HG02759 (cell line): Measurements from ENCODE around the gene RAB11A.

ENCODE experiments used
- ATAC-seq: cut with Tn5 transposase; IDR thresholded peaks from one replicate; pipeline ENCODE4 v1.9.1; 2021; ENCODE audit warnings: mild to moderate bottlenecking, moderate library complexity; ENCODE audit not compliant: unreplicated experiment

The RAB11A gene

DNA sequence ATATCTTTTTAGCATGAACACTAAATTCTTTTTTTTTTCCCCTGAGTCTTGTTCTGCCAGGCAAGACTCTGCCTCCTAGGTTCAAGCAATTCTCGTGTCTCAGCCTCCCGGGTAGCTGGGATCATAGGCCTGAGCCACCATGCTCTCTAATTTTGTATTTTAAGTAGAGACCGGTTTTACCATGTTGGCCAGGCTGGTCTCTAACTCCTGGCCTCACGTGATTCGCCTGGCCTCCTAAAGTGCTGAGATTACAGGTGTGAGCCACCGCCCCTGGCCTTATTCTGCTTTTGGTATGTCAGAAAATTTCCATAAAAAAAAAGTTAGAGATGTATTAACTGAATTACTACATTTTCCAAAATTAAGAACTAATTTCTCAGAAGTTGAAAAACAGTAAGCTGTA is 14.3 kb downstream of the RAB11A start:
- no peak for ATAC-seq

DNA sequence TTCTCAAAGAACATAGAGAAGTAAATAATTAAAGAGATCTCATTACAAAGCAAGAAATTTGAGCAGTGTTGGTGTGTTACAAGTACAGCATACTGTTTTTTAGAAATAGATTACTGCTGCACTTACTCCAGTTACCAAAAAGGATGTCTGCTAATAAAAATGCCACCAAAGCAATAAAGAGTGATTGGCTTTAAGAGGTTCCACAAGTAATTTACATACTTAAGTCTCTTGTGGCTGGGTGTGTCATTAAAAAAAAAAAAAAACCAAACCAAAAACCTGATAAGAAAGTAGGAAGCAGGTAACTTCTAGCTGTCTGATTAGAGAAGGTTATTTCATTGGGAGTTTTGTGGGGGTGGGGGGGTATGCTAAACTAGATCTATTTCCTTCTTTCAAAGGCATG is 15.2 kb downstream of the RAB11A start:
- ATAC-seq, result no peak

DNA sequence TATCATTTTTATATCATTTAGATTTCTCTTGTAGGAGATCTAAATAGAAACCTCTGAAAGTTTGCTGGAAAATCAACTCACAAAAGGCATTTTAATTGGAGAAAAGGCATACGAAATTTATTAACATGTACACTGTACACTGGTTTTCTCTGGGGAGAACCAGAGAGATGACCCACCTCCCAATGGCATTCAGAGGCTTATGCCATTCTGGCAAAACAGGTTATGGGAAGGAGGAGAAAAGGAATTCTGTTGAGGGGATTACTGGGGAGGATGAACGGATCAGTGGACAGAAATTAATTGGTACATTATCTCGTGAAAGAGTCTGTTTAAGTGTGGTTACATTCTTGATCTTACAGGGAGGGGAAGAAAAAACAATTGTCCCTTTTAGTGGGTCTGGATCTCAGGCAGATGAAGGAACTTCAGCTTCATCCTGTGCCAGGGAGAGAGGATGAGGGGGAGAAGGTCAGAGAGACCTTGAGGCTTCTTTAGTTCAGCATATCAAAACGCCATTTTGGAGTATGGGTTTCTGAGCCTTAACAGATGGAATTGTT is 16.5 kb downstream of the RAB11A start:
- ATAC-seq, result no peak

DNA sequence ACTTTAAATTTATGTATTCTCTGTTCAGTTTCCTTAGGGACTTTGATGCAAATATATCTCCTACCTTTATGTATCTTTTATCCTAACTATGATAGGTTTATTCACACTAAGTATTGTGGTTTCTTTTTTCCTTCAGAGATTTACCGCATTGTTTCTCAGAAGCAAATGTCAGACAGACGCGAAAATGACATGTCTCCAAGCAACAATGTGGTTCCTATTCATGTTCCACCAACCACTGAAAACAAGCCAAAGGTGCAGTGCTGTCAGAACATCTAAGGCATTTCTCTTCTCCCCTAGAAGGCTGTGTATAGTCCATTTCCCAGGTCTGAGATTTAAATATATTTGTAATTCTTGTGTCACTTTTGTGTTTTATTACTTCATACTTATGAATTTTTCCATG is 18.3 kb downstream of the RAB11A start:
- ATAC-seq, result no peak

DNA sequence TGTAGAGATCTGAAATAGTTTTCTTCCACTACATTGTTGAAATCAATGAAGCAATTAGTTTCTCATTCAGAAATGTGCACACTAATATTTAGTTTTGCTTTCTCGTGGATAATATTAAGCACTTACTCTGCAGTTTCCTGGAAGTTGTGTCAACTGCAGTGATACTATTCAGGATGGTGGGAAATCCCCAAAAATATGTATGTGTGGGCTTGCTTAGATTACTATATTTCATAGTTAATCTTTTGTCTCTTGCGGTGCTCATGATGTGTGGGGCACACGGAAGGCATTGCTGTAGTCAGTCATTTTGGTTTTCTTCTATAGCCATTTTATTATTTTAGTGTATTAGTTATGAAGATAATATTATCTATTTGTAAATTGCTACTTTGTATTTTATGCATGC is 19.7 kb downstream of the RAB11A start:
- no peak for ATAC-seq

DNA sequence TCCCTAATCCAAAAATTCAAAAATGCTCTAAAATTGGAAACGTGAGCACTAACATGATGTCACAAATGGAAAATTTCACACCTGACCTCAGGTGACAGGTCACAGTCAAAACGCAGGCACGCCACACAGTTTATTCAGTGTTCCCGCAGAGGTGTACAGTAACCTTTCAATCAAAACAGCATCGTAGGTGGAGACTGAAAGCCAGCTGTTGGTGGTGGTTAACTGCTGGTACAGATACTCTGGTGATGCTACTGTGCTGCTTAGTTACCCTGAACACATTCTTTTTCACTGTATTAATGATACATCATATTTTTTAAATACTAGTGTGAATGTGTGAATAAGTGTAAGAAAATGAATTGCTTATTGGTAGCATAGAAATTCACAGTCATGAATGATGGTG is 23.8 kb downstream of the RAB11A start:
- no peak for ATAC-seq

DNA sequence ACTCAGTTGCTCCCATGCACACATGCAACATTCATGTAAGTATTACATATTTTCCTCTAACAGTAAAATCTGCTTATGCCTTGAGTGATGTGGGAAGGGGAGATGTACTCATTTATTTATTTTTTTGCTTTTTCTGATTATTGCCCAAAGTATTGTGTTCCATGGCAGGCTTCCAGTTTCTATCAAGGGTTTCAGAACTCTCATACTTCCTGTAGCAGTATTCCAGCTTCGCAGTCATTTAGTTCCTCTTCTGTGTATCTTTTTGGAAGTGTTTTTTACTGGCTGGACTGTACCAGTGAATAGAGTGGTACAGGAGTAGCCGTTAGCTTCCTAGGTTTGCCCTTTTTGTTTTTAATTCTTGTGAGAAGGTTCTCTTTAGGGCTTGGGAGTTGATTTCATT is 26.9 kb downstream of the RAB11A start:
- no peak for ATAC-seq

DNA sequence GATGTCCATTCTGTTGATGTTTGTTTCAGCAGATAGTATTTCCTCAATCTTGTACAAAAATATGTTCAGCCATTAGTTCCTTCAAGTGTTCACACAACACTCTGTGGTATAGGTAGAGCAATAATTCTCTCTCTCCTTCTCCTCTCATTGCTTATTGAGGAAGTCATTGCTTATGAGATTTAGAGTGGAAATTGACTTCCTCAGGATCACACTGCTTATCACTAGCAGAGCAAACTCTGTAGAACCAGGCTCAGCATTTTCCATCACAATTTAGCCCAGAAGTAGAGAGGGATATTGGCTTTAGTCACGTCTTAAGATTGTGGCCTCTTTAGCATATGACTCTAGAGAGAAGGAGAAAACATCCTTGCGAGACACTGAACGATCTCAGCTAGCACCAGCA is 31.2 kb downstream of the RAB11A start:
- no peak for ATAC-seq

DNA sequence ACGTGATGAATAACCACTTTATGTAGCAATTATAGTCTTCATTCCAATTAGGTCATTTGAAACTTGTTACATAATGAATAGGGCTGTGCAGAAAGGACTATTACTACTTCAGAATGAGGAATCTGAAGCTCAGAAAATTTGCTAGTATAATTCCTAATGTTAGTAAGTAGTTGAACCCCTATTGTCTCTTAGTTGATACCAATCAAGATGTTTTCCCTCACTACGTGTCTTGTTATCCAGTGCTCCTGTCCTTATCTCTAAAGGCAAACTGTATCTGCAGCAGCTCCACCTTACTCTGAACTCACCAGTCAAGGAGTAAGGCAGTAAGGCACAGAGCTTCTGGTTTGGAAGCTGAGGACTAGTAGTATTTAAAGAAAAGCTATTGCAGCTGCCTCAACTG is 32.0 kb downstream of the RAB11A start:
- no peak for ATAC-seq

DNA sequence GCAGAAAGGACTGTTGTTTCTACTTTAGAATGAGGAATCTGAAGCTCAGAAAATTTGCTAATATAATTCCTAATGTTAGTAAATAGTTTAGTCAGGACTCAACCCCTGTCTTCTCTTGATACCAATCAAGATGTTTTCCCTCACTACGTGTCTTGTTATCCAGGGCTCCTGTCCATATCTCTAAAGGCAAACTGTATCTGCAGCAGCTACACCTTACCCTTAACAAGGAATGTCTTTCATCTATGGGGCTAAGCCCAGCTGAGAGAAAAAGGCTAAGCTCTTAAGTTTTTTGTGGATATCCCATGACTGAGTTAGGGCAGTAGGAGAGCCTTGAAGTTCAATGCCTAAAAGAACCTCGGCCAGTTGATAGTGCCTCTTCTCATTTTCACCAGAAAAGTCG is 32.5 kb downstream of the RAB11A start:
- no peak for ATAC-seq

DNA sequence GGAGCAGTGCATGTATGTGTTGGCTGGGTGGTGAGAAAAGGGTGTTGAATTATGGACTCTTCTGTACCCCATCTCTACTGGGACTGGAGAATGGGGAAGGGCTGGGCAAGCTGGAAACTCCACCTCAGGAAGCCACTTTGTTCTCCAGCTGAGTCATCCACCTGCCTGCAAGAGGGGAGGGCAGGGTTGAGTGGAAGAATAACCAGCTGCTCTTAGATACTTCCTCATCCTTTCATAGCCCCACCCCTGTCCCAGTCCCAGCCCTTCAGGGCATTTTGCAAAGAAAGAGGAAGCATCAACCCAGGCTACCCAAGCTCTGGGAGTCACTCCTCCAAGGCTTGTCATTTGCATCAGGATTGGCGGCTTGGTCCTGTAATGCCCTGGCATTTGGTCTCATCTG is 33.1 kb downstream of the RAB11A start:
- ATAC-seq, result peak; percentile 86

DNA sequence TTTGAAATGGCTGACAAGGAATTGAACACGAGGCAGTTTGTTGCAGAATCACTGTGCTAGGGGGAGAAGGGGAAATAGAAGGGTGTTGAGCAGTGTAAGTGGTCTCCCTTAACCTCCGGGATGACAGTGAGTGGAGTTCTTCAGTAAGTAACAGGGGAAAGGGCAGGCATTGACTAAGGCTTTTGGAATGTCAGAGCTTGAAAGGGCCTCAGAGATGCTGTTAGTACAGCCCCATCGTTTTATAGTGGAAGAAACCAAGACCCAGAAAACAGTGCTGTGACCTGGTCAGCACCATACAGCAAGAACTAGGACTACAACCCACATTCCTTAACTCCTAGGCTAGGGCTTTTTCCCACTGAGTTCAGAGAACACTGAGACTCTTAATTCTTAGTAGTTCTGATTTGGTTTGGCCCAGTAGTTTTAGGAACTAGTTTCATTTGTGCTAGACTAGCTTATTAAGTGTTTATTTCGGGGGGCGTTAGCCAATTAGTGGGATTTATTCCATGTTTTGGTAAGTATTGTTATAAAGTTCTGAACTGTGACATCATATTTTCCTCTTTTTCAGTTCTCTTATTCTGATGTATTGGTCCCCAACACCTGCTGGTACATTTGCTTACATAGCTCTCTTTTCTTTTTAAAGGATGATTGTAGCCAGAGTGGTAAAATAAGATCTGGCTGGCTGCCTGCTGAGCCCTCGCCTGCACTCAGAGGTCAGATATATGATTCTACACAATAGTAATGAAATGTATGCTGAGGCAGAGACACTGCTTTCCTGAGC is 34.2 kb downstream of the RAB11A start:
- ATAC-seq, result no peak

DNA sequence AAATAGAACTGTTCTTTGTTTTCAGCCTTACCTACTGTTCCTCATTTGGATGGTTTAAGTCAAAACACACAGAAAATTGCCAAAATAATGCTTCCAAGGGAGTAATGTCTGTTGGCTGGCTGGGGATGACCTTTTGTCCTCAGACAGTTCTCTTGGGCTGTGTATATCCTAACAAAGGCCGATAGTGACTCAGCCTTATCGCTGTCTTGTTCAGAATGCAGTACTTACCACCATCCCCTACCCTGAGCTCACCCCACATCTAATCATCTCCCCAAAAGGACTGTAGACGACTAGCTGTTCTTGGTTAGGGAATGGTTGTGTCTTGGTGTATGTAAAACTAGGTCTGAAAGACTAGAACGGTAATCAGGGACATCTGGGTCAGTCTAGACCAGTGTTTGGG is 35.0 kb downstream of the RAB11A start:
- ATAC-seq, result no peak

DNA sequence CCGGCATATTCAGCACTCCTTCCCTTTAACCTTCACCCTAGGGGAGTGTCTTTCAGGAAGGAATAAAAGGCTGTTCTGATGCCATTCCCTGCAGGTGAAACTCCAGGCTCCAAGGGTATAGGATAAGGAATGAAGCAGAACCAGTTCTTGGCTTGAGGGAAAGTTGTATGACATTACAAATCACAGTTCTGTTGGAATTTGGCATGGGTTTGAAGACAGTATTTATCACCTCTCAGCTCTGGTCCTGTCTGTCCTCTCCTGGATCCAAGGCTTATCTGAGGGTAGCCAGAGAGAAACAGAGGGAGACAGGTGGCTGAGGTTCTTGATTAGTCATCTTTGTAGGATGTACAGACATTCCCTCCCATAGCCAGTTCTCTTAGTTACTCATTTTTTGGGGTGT is 37.1 kb downstream of the RAB11A start:
- no peak for ATAC-seq

DNA sequence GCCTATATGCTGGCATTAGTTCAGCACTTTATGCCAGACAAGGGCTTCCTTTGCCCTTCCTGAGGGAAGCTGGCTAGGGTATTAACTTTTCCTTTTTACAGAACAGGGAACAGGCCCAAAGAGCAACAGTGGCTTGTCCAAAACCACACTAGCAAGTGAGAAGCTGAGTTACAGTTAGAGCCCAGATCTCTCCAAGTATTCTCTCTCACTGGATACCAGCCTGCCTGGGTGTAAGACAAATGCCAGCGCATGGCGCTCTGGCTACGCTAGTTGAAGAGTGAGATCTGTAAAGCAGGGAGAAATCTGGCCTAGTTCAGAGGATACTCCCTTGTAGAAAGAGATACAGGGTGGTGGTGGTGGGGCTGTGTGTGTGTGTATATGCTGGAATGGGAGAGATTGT is 38.4 kb downstream of the RAB11A start:
- ATAC-seq, result no peak

DNA sequence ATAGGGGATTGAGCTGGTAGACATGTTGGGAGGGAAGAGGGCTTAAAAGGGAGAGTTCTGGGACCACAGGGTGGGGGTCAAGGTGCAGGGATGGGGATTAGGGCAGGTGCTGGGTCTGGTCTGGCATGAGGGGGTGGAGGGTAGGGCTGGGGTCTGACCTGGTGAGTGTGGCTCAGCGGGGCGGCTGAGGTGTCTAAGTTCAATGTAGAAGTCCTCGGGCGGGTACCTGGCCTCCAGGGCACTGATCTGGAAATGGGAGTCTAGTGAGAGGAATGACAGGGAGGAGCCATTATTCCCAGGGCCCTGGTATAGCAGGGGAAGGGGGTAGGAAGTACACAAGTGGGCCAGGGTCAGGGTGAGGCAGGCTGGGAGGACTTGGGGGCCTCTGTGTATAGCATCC is 39.6 kb downstream of the RAB11A start:
- no peak for ATAC-seq

DNA sequence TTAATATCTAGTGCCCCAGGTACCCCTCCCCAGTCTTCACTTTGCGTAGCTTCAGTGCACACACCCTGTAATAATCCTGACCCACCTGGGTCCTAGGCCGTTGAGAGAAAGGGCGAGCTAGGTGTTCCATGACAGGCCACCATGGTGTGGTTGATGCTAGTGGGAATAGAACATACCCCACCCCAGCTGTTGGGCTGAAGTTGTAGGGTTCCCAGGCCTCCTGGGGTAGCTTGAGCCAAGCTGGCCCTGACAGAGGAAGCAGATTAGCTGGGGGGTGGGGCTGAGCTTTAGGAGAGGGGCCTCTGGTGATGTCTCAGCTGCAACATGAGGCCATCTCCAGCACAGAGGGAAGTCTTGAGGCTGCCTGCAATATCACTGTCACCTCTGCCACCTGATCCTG is 40.5 kb downstream of the RAB11A start:
- no peak for ATAC-seq

DNA sequence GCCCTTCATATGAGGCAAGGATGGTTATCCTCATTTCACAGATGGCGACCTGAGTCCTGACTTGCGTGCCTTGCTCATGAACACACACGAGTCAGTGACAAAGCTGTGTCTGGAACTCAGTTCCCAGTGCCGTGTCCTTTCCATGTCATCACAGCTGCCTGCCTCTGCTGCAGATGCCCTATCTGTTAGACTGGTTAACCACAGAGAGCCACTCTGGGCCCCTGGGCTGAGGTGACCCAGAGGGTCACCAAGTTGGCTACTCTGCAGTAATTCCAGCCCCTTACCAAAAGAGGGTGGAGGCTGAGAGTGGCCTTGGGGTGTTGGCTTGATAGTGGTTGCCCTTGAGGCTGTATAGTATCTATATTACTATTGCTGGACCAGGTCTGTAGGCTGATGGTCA is 41.0 kb downstream of the RAB11A start:
- ATAC-seq, result no peak

DNA sequence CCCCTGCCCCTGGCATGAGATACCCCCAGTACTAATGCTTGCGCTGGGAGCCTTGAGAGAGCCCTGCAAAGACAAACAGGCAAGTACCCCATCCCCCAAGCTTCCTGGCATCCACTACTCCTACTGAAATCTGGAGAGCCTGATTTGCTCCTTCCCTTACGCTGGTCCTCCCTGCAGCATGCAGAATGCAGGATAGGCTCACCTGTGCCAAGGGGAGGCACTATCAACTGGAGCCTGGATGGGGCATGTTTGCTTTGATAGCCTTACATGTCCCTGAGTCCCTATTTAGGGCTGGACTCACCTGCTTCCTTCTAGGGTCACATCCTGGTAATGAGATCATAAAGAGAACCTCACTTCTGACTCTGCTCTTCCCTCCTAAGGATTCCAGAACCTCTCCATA is 42.9 kb downstream of the RAB11A start:
- no peak for ATAC-seq

DNA sequence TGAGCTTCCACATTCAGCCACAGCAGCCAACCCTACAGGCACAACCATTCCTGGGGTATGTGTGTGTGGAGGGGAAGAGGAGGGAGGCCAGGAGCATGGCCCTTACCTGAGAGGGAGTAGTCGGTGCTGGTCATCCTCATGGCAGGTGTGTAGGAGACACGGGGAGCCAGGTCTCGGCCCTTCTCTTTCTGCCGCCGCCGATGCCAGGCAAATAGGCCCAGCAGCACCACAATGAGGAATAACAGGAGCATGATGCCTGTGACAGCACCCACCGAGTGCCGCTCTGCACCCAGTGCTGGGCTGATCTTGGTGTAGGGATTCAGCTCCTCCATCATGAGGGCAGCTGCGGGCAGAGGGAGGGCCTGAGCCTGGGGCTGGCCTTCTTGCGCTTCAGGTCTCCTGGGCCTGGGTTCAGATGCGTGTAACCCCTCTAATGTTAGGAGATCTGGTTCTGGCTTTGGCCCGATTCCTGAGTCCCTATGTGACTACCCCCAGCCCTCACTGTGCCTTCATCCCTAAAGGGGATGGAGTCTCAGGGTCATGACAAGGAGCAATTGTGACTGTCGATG is 44.4 kb downstream of the RAB11A start:
- ATAC-seq, result no peak

DNA sequence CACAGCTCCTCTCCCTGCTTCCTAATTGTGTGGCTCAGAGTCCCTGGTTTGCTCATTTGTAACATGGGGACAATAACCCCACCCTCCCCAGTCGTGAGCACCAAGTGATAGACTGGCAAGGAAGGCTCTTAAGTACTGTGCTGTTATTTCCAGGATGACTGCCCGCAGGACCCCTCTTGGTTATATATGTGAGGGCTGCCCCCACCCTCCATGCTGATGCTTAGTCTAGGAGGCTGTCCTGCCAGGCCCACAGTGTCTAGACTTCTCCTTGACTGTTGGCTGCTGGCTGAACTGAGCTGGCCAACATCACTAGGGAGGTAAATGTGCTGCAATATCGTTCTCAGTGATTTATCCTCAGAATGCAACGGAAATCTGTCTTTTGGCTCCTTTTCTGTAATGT is 45.1 kb downstream of the RAB11A start:
- no peak for ATAC-seq

DNA sequence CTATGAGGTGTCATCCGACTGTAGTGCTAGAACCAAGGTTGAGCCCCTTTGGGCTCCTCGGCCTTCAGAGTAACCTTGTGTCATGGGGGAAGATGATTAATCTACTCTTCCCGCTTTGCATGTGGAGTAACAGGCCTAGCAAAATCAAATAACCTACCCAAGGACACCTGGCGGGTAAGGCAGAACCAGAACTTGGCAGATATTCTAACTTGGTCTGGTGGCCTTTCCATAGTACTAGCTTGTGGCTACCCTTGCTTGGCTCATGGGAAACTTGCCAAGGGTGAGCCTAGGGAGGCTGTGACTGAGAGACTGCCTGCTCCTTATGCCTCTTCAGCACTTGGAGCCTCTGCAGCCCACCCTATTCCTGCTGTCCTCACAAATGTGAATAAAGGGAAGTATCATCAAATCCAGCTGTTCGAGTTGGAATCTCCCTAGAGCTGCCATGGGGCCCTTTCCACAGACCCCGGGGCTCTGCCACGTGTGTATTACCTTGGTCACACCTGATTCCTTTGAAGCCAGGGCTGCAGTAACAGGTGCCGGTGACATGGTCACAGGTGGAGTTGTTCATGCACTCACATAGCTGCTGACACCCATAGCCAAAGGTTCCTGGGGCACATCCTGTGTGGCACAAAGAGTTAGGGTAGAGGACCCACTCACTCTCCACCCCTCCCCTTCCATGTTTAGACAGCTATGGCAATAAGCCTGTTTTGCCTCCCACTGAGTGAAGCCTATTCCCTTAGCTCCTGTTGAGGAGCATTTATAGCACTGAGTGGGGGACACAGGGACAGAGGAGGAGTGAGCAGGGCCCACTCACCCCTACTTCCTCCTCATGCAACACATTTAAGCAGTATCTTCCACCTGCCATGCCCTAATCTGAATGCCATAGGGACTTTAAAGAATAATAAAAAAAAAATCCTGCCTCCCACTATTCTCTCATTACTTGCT is 46.0 kb downstream of the RAB11A start:
- no peak for ATAC-seq
